NCI-H146 treated with DMSO at 0.1 percent for 48 hours (cell line): ENCODE results near the gene SMAD9.
A peak's percentile ranks its signal among the peaks of the same experiment; 100 is the strongest.

Experiments
- DNase-seq: peaks from one replicate; lab custom pipeline; 2025; ENCODE audit not compliant: unreplicated experiment; lab: John Stamatoyannopoulos, UW

Gene SMAD9

DNA sequence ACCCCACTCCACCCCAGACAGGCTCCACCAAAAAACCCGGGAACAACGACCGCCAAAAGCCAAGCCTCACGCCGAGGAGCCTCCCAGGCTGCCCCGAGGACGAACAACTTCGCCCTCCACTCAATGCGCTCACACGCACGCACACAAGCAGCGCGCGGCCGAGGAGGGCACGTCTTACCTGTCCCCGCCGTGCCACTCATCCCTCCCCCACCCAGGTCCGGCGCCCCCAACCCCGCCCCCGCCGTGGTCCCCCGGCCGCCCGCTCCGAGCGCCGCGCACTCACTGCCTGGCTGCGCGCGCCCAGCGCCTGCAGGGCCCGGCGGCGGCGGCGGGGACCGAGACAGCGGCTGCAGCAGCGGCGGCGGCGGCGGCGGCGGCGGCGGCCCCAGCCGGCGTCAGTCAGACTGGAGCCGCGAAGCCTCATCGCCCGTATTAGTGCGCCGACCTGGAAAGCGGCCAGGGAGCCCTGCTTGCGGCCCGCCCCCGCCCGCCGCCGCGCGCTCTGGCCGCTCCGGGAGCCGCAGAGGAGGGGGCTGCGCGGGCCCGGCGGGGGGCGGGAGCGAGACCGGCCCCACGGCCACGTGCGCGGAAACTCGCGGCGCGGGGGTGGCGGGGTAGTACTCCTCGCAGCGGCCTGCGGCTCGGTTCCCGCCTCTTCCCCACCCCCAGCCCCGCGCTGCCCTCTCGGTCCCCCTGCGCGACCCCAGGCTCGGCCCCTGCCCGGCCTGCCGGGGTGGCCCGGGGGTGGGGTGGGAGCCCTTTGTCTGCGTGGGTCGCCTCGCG lies at the start of gene SMAD9:
Gene SMAD9, minus strand, starts transcription at position 406 of the 783 bp plus-strand sequence. CDS start 40,549 bp downstream, outside the sequence.
- DNase-seq = peak; percentile 42

GRCh38 chr13:36966404-36966803 lies 46.4 kb upstream of the SMAD9 start:
- DNase-seq = no peak

GRCh38 chr13:36965767-36966166 lies 45.7 kb upstream of the SMAD9 start:
- no peak for DNase-seq

DNA sequence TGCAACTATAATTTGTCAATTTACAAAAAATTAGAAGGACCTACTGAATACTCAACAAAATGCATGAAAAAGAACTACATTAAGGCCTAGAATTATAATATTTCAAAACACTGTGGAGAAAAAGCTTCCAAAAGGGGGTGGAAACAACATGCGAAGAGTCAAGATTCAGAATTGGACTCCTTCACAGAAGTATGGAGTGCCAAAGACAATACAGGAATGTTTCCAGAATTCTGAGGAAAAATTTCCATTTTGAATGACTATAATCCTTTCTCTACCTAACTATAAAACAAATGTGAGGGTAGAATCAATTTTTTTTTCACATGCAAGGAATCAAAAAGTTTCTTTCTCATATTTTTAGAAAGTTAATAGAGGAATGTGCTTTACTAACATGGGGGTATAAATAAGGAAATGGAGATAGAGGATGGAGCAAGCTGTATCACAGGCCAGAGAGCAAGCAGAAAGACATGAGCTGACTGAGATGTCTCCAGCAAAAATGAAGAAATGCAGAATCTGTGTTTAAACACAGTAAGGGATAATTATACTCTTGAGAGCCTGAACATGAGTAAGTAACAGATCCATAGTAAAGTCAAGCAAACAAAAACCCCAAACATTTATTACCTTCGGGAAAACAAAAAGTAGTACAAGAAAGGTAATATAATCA lies 39.5 kb upstream of the SMAD9 start:
- no peak for DNase-seq

DNA sequence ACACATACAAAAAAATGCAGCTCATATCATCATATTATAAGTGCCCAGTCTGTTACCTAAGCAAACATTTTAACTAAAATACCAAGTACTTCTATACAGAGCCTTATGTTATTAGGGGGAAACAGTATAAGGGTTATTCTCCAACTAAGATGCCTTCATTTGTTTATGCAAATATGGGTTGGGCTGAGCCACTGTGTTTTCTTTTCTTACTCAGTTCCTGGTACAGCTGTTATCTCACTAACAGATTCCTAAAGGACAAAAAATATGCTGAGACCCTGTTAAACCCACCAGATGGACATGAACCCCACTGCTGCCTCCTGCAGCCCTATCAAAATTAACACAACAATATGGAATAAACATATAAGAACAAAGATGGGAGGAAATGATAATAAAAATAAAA lies 34.5 kb upstream of the SMAD9 start:
- DNase-seq = no peak

DNA sequence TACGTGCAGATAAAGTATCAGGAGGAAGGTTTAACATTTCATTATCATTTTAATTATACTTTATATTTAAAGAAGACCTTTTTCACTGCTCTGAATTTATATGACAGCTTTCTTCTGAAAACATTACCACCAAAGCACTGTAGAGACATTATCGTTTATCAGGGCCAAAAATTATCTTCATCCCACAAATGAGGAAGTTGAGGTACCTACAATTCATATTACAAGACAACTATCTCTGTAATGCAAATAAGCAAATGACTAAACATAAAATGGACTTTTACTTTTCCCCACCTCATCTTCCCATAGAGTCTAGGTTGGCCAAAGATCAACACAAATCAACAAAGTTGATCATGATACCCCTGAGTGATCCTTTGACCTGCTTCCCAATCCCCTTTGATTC lies 30.9 kb upstream of the SMAD9 start:
- DNase-seq = no peak

- DNase-seq = no peak
Observed at GRCh38 chr13:36950330-36950729, 30.3 kb upstream of the SMAD9 start.

GRCh38 chr13:36945078-36945477 lies 25.0 kb upstream of the SMAD9 start:
- no peak for DNase-seq

- DNase-seq = no peak
Observed at GRCh38 chr13:36925603-36926002, 5.6 kb upstream of the SMAD9 start.

GRCh38 chr13:36924001-36924400 lies 4.0 kb upstream of the SMAD9 start:
- DNase-seq = no peak

DNA sequence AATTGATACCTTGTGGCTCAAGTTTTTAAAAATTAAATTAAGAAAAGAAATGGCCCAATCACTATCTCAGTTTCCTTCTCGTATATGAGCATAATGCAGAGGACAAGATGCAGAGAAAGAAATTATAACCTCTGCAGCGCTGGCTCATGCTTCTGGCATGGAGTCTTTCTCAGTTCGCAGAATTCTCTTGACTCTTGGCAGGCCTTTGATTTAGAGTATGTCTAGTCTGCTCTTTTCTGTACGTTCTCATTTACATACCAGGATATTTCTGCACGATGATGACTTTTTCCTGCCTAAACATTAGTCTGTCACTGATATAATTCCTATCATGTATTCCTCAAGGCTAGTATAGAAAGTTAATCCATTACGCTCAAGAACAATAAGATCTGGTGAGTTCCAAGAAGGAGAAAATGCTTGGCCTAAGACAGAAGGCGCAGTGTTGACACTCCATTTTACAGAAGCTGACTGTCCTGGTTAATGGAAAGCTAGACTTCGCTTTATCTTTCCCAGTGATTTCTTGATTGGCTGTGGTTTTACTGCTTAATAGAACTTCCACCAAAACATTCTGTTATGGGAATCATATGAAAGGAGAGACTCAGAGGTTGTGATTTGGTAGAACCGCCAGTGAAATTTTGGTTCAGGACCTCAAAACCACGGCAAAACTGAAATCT lies 1.7 kb upstream of the SMAD9 start:
- no peak for DNase-seq

GRCh38 chr13:36920616-36921185 lies 663 bp upstream of the SMAD9 start:
- no peak for DNase-seq

GRCh38 chr13:36919171-36919832 lies 736 bp downstream of the SMAD9 start:
- peak; percentile 51 for DNase-seq

DNA sequence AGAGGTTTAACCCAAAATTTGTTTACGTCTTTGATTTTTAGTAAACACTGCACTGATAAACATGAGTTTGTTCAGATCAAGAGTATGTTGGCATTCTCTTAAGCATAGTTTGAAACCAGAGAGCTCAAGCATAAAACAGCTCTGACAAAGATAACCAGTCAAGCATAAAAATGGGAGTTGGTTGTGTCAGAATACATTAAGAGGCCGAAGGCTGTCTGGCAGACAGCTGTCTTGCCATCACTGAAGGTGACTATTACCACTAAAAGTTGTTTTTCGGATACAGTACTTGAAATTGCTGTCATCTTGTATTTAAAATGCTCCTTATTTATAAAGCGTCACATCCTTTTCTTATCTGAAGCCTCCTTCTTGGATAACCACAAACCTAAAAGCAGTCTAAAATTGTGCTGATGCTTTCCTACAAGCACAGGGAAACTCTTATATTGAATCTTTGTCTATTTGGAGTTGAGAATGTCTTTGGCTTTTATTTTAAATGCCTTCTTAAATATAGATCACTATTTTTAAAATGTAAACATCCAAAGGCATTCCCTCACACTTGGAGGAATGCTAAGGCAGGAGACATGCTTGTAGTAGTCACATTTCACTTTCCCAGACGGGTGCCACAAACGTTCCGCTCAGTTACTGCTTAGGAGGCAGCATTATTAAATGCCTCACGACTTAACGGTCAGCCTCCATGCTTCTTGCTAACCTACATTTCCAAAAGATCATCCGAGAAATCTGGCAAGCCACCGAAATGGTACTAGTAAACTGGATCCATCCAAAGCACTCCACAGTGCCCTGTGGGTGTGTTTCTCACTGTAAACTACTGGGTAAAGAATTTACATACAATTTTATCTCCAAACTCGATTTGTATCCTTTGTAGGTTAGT lies 1.5 kb downstream of the SMAD9 start:
- peak; percentile 15 for DNase-seq

DNA sequence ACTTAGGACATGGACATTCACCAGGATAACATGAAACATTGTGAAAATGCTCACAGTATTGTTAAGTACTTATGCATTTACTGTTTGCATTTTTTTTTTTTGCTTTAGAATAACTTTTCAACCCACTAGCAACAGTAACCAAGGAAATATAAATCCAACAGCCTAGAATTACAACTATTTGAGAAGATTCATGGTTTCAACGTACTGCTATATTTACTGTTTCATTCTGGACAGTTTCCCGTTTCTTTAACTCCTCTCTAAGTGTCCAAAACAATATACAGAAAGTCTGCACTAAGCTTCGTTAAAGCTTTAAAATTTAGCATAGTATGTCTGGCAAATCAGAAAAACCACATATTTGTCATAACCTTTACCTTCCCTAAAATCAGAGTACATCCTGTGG lies 2.7 kb downstream of the SMAD9 start:
- no peak for DNase-seq

DNA sequence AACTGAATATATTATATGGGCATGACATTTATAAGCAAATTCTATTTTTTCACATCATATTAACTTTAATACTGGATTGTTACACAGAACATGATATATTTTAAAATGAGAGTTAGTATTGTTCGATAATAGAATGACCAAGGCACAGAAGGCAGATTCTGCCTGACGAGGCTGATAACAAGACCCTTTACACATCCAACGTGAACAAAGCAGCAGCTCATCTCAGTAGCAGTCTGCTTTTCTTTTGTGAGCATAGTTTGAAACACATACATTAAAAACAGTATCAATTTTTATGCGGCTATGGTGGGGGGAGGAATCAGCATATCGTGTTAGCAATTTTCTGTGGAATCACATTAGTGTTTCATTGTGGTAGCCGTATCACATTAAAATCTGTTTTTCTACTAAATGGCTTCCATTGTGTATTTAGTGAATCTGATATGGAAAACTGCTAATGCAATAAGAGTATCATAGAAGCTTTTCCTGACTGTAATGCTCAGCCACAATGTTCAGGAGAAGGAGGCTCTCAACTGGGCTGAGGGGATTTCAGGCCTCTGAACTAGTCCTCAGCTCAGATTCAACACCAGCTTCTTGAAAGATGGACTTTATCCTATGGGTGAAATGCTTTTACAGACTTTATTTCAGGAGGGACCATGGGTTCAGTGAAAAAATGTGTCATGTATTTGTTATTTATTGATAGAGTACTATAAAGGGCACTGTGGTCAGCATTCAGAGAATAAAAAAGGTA lies 4.0 kb downstream of the SMAD9 start:
- DNase-seq = no peak

DNA sequence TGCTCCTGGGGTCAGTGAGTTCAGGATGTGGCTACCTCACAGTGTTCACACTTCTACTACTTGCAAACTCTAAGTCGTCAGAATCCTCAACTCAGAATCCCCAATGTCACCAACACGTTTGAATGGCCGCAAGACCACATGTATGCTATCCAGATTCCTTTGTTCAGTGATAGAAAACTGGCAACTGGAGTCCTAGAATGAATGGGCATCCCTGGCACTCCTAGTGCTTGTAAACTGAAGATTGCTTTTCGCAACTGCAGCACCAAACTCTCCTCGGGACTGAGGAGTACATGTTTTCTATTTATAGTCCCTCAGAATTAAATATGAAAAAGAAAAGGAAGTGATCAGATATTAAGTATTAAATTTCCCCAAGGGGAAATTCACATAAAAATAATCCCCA lies 4.9 kb downstream of the SMAD9 start:
- no peak for DNase-seq

- no peak for DNase-seq
Observed at GRCh38 chr13:36914648-36915047, 5.4 kb downstream of the SMAD9 start.

DNA sequence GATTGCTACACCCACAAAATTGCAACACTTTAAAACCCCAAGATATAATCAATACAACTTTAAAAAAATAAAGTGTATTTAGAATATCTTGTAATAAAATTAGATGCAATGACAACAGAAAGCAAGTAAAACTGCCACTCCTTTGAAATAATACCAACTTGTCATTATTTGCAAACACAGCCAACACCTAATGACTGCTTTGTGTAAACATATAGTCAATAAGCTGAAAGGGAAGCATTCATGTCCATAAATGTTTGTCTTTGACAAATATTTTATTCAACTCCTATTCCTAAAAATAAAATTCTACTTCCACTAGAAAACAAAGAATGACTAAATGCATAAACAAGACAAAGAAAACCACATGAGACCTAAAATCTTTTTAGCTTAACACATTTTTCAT lies 6.6 kb downstream of the SMAD9 start:
- peak; percentile 66 for DNase-seq

DNA sequence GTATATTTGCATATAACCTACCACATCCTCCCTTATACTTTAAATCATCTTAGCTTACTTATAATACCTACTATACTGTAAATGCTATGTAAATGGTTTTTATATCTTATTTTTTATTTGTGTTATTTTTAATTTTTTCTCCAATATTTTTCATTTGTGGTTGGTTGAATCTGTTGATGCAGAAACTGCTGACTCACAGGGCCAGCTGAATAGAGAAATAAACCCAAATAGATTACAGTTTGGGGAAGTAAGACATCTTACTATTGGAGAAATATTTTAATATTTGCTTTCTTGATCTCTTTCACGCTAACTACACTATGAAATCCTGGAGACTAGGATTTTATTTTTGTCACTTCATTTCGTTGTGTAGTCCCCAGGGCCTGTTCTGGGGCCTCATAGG lies 7.1 kb downstream of the SMAD9 start:
- DNase-seq = no peak
